Caki2 (cell line): ENCODE data around the gene B4GALT2. TPM values are rescaled to one million over a fixed set of nuclear protein-coding genes. Genes with fewer than 3 reads are reported as not detected.

Experiments
- DNase-seq: peaks from one replicate; pipeline ENCODE4 v3.0.0-alpha.2; 2015; ENCODE audit warnings: low read depth
- in situ Hi-C: cut with HindIII; loops from 2 replicates; pipeline ENCODE4 v1.10.0; 2016; ENCODE audit warnings: low sequenced_read_pairs, low pct_unique_long_range_greater_than_20kb, mixed read lengths
- total RNA-seq: library from RNA; depleted of rRNA; stranded (reverse); fragments of >200 nt; shearing (Covaris generic); gene quantifications from 2 replicates; pipeline ENCODE4 v1.2.3, GENCODE V29; 2014; ENCODE audit warnings: low replicate concordance

The B4GALT2 gene
- total RNA-seq, 1 experiment from 2014 or later: 88.9 TPM

DNA sequence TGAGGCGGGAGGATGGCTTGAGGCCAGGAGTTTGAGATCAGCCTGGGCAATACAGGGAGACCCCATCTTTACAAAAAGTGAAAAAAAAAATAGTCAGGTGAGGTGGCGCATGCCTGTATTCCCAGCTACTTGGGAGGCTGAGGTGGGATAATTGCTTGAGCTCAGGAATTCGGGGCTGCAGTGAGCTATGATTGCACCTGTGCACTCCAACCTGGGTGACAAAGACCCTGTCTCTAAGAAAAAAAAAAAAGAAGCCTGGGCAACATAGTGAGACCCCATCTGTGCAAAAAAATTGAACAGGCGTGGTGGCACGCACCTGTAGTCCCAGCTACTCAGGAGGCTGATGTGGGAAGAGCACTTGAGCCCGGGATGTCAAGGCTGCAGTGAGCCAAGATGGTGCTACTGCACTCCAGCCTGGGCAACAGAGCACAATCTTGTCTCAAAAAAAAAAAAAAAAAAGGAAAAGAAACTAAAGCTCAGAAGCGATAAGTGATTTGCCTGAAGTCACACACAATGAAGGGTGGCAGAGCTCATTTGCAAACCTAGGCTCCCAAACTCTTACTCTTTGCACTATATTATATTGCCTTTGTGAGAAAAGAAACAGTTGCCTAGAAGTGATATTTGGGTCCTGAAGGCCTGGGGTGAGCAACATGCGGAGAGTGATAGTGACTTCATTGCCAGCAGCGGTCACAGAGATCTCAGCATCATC lies 14.3 kb downstream of the B4GALT2 start:
- in situ Hi-C loops: no loop called here

DNA sequence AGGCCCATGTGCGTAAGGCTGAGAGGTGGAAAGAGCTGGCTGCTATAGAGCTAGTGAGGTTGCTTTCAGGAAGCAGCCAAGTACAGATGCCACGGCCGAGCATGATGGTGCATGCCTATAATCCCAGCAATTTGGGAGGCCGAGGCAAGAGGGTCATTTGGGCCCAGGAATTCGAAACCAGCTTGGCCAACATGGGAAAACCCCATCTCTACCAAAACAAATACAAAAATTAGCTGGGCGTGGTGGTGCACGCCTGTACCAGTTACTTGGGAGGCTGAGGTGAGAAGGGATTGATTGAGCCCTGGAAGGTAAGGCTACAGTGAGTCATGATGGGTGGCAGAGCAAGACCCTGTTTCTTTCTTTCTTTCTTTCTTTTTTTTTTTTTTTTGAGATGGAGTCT lies 15.1 kb downstream of the B4GALT2 start:
- in situ Hi-C loops: no loop called here
- no peak for DNase-seq

More for the DNA sequence above, 14.3 kb downstream of the B4GALT2 start:
- DNase-seq: no peak

DNA sequence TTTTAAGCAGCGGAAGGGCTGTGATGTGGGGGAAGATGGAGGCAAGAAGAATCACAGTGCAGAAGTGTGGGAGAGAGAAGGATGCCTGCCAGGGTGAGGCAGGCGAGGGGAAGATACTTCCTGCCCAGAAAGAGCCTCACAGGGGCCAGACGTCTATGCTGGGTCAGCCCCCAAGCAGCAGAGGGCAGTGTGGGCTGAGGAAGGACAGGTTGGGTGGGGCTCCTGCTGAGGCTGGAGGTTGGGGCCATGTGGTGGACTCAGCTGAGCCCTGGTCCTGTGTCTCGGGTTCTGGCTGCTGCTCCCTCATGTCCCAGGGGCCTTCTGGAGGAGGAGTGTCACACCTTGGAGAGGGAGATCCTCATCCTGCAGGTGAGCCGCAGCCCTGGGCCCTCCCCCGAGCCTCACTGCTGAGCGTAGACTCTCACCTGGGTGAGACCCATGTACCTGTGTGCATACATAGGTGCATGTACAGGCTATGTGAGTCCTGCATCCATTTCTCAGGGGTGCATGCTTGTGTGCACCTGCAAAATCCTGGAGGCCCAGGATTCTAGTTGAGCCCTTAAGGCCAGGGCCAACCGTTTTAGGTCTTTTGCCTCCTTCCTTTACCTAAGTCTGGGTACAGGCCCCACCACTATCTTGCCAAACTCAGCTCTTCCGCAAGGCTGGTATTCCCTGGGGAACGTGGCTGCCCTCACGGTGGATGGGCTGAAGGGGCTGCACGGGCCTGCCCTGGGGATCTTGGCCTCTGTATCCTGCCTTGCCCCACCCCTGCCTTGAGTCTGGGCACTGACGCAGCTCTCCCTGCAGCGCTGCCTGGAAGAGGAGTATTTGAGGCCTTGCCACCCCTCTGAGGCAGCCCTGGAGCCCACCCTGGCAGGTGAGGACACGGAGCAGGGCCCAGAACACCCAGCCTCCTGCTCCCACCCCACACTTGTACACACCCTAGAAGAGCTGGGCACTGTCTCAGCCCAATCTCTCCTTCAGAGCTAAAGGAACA lies 16.1 kb downstream of the B4GALT2 start:
- DNase-seq: no peak
- in situ Hi-C loops: no loop called here

DNA sequence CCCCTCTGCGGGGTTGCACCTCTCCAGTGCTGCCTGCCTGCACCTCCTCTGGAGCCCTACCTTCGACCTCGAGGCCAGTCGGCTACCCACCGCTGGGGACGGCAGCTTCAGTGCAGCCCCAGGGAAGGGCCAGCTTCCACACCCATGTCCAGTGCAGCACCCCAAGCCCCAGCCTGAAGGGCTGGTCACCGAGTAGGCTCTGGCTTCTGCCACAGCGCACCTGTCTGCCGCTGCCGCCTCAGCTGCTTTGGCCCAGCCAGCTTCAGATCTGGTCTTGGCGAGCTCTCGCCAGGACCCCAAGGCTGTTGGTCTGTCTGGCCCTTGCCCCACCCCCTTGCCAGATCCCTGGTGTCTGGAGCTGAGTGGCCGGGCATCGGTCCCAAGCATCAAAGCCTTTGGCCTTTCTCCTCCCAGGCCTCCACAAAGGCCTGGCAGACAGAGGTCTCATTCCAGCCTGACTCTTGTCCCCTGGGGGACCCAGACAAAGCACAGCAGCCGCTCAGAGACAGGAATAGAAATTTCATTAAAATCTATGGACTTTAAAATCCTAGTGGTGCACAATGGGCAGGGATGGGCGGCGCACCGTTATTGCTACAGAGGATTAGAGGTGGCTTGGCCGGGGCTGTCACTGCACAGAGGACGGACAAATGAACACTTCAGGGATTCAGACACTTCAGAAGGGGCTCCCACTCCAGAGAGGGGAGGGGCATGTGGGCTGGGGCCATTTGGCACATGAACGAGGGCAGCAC lies 17.1 kb downstream of the B4GALT2 start:
- in situ Hi-C loops: no loop called here
- DNase-seq: no peak

DNA sequence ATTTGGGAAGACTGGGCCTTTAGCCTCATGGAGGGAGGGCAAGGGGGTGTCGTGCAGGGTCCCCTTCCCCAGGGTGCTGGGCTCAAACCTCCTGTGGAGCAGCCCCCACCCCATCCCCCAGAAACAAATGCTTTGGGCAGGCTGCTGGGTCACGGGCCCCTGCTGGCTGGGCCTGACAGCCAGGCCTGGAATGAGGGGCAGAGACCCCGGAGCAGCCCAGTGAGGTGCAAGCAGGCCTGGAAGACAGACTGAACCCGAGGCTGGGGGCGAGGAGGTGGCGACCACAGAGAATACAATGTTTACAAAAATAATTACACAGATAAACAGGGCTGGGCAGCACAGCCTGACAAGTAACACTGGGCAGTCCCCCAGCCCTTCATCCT lies 17.7 kb downstream of the B4GALT2 start:
- no peak for DNase-seq
- in situ Hi-C loops: no loop called here

DNA sequence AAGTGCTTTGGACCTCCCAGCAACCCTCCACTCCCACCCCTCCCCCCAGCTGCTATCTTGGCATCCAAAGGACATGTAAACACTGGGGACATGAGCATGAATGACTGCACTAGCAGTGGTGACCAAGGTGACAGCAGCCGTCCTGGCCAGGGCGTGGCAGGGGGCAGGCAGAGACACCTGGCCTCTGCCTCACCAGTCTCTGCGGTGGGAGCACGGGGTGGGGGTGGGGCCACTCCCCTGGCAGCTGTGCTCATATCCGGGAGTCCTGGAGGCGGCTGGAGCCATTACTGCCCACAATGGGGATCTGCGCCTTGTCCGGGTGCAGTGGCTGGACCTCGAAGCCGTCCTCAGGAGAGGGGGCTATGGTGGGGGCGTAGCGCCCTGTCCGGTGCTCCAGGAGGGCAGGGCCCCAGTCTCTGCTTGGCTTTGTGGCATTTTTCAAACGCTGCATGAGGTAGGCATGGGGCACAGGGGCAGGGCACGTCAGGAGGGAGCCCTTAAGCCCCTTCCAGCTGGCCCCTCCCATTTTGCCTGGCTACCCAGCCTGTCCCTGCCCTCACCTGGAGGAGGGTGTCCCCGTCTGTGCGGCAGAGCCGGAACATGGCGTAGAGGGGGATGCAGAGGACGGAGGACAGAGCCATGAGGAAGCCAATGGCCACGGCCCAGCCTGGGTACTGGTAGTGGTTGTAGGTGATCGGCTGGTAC lies 18.4 kb downstream of the B4GALT2 start:
- in situ Hi-C loops: no loop called here
- no peak for DNase-seq

DNA sequence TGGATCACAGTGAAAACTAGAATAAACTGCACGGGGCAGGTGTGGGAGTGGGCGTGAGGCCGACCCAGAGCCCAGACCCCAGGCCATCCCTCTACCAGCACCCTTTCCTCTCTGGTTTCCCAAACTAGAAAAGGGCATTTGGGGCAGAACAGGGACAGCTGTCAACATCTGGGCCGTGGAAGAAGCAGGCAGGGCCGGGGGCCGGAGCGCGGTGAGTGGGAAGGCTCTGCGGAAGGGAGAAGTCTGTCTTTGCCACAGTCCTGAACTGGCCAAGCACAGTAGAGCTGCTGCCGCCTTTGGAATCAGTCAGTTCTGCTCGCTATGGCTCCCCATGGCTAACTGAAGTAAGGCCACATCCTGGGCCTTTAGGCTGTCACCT lies 19.0 kb downstream of the B4GALT2 start:
- DNase-seq: no peak
- in situ Hi-C loops: no loop called here

DNA sequence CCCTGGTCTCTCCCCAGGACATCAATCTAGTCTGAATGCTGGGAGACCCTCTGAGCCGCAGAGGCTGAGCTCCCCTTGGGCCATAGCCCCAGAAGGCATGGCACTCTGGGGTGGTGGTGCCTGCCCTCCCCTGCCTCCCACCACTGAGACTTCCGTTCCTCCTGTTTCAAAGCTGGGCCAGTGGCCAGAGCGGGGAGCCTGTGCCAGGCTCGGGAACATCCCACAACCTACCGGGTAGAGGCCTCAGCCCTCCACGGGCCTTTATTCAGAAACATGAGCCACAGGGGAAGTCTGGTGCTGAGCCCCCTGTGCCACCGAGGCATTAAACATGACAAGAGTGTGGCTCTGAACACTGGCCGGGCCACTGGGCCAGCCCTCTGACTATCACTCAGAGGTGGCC lies 20.4 kb downstream of the B4GALT2 start:
- in situ Hi-C loops: no loop called here
- DNase-seq: no peak

DNA sequence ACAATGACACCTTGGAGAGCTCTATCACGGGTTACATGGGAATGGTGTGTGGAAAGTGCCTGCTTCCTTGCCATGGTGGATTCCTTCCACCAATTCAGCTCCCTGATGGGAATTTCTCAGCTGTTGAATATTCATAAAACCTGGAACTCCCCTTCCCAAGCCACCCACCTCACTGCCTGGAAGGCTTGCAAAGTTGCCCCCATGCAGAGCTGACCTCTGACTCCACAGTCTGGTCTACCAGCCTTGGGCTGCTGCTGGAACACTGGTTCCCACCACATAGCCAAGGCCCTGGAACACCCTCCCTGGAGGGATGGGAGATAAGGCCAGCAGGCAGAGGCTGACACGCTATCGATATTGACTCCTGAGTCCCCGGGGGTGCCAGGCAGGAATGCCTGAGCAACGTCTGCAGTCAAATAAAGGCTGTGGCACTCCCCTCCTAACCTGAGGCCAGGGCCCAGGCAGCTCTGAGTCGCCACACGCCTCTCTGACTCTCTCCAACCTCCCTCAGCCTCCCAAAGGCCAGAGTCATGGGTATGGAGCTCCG lies 21.2 kb downstream of the B4GALT2 start:
- in situ Hi-C loops: no loop called here
- no peak for DNase-seq

DNA sequence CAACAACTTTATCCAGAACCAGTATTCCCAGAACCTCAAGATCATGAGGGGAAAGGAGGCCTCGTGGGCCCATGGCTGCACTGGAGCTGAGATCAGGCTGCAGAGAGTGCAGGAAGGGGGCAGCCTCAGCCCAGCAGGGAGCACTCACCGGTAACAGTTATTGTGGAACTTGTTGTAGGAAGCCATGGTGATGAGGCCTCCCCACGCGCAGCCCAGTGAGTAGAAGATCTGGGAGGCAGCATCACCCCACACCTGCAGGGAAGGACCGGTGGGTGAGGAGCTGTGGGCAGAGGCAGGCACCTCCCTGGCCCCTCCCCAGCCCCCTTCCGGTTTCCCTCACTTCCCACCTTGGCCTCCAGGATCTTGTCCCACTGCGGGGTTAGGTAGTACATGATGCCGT lies 23.2 kb downstream of the B4GALT2 start:
- DNase-seq: no peak
- in situ Hi-C loops: no loop called here

DNA sequence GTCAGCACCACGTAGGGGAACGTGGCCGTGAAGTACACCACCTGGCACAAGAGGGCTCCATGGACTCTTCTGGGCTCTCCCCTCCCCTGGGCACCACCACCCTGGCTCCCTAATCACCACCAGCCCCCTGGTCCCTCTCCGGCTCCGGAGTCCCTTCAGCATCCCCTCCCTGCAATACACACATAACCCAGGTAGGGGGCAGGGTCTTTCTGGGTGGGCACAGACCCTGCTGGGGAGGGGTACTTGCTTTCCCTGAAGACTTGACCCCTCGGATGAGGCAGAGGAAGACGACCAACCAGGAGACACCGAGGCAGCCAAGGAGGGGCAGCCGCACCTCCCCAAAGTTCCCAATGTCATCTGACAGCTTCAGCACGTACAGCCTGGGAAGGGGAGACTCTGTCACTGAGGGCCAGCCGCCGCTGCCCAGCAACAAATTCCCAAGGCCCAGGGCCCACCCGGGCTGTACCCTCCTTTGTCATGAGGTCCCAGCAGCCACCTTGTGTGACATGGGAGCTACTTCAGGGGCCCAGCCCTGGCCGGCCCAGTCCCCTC lies 23.7 kb downstream of the B4GALT2 start:
- no peak for DNase-seq
- in situ Hi-C loops: no loop called here

DNA sequence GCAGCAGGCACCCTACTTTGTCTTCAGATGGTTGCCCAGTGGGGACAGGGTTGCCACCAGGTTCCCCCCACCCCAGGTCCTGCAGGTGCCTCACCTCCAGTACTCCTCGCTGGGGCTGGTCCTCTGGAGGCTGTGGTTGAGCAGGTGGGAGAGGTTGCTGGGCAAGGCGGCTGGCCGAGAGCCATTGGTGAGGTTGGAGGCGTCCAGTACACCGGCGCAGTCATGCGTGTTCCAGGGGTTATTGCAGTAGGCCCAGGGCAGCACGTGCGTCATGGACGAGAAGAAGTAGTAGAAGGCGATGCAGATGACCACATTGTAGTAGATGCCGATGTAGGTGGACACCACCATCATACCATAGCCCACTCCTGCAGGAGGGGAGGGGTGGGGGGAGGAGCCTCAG lies 29.2 kb downstream of the B4GALT2 start:
- DNase-seq: no peak

DNA sequence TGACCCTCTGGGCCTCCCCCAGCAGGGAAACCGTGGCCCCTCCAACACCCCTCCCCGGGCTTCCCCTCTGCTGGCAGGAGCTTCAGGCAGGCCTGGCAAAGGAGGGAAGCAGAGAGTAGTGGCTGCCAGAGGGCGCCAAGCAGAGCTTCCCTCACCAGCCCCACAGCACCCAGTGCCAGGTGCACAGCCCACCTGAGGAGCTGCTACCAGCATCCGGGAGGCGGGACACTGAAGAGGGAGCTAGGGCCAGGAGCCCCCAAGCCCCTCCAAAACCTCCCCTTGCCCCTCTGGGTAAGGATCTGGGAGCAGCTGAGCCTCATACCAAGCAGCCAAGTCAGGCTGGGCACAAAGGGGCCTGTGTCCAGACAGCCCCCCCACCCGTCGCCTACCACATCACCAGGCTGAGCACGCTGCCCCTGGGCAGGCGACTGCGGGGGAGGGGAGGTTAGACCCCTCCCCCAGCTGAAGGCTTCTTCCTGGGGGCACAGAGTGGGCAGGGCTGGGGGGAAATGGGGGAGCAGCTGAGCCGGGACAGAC lies 32.0 kb downstream of the B4GALT2 start:
- DNase-seq: no peak
- in situ Hi-C loops: no loop called here

More for the DNA sequence above, 29.2 kb downstream of the B4GALT2 start:
- in situ Hi-C loops: no loop called here

DNA sequence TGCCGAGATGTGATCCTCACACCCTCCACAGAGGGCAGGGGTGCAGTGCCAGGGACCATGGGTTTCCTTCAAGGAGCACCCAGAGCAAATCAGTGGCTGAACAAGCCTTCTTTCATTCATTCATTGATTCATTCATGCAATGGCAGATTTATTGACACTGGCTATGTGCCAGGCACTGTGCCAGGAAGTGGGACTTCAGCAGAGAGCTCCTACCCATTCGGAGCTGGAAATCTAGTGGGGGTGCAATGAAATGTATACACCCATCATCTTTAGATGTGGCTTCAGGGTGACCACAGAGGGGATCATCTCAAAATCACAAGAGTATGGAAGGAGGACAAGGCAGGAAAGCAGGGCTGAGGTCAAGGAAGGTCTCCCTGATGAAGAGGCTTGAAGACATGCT lies 33.4 kb downstream of the B4GALT2 start:
- in situ Hi-C loops: no loop called here
- no peak for DNase-seq

DNA sequence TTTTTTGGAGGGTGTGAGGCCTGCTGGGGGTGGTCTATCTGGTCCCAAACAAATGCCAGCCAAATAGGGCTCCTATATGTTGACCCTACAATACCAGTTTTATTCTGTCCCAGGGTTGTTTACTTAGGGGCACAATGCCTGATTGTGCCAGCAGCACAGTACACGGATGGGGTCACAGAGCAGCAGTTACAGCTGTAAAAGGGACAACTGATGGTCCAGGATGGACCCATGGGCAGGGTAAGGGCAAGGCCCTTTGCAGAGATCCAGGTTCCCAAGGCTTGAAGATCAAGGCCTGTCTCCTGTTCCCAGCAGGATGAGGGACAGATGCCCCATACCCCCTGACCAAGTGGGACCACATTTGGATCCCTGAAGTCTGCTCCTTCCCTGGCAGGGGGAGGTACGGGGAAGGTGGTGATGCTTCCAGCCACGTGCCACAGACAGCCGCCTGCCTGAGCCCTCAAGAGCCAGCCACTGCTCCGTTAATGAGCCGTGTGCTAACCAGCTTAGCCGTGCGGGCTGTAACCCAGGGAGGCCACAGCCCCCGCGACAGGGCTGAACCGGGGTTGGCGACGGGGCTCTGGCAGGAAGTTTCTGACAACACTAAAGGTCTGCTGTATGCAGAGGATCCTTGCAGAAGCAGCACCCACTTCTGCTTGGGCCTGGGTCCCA lies 34.1 kb downstream of the B4GALT2 start:
- no peak for DNase-seq
- in situ Hi-C loops: no loop called here

DNA sequence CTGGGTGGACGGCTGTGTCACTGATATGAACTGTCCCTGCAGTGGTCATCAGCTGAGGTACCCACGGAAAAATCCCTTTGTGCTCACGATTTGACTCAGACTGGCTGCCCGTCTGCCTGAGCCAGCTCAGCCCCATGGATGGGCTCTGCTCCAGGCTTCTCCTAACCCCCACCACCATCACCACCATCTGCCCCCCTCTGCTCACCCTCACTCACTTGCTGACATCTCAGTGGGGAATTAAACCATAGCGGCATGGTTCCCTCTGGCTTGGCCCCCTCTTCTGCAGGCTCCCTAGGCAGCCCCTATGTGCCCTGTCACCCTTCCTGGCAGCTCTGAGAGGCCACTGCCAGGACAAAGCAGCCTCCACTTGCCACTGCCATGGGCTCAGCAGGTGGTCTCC lies 34.9 kb downstream of the B4GALT2 start:
- no peak for DNase-seq

More for the DNA sequence above, 34.9 kb downstream of the B4GALT2 start:
- in situ Hi-C loops: no loop called here
